ENCODE data around the gene ADCY2.

Gene ADCY2

GRCh38 chr5:7873216-7873615, 477.3 kb downstream of the ADCY2 start:
- Histone ChIP-seq H3K4me1 (ENCODE audit: low read depth, poor library complexity, severe bottlenecking) (peaks cover 63% of the 10 kb centered on the region), H4K20me1 (ENCODE audit: insufficient read depth) (peaks cover 46% of the 10 kb centered on the region), H3K4me3 (IDR thresholded peaks at IDR 0.05; ENCODE audit: insufficient read depth, low read depth, low read length) (no peak overlapping the region), H3K36me3 (ENCODE audit: insufficient read depth) (peaks cover 24% of the 10 kb centered on the region), H3K79me2 (ENCODE audit: insufficient read depth, low read depth) (peaks cover 97% of the 10 kb centered on the region), H3K27me3 (ENCODE audit: insufficient read depth, low read depth) (no peaks in the 10 kb centered on the region), H3K9ac (peak overlapping the region; percentile 25; the same call in 1 of the 2 replicates), H3K27ac (peak overlapping the region; percentile 76), H3K4me2 (peak overlapping the region; percentile 63), H2AFZ (ENCODE audit: low read depth) (no peak overlapping the region)
- TF ChIP-seq CTCF (conservative IDR thresholded peaks at IDR 0.05; ENCODE audit: low read depth, low read length) = no peak

GRCh38 chr5:7874639-7875038, 478.7 kb downstream of the ADCY2 start:
- H3K36me3 ChIP-seq (ENCODE audit: insufficient read depth) = peaks cover 31% of the 10 kb centered on the region
- no peak for TF ChIP-seq CTCF (conservative IDR thresholded peaks at IDR 0.05; ENCODE audit: low read depth, low read length)
- H3K4me1 ChIP-seq (ENCODE audit: low read depth, poor library complexity, severe bottlenecking) = peaks cover 77% of the 10 kb centered on the region
- H3K79me2 ChIP-seq (ENCODE audit: insufficient read depth, low read depth) = peaks cover 99% of the 10 kb centered on the region
- H3K9ac ChIP-seq = no peak overlapping the region
- no peaks in the 10 kb centered on the region for H3K27me3 ChIP-seq (ENCODE audit: insufficient read depth, low read depth)
- H2AFZ ChIP-seq (ENCODE audit: low read depth) = no peak overlapping the region
- peak overlapping the region; percentile 76; the same call in 1 of the 2 replicates for H3K27ac ChIP-seq
- peak overlapping the region; percentile 63 for H3K4me2 ChIP-seq
- H3K4me3 ChIP-seq (IDR thresholded peaks at IDR 0.05; ENCODE audit: insufficient read depth, low read depth, low read length) = no peak overlapping the region
- peaks cover 60% of the 10 kb centered on the region for H4K20me1 ChIP-seq (ENCODE audit: insufficient read depth)

GRCh38 chr5:7875151-7875550, 479.2 kb downstream of the ADCY2 start:
- no peak for TF ChIP-seq CTCF (conservative IDR thresholded peaks at IDR 0.05; ENCODE audit: low read depth, low read length)
- Histone ChIP-seq H3K27me3 (ENCODE audit: insufficient read depth, low read depth) (no peaks in the 10 kb centered on the region), H3K4me3 (IDR thresholded peaks at IDR 0.05; ENCODE audit: insufficient read depth, low read depth, low read length) (no peak overlapping the region), H2AFZ (ENCODE audit: low read depth) (no peak overlapping the region), H3K9ac (no peak overlapping the region), H3K4me2 (peak overlapping the region; percentile 63), H4K20me1 (ENCODE audit: insufficient read depth) (peaks cover 65% of the 10 kb centered on the region), H3K27ac (peak overlapping the region; percentile 76; the same call in 1 of the 2 replicates), H3K36me3 (ENCODE audit: insufficient read depth) (peaks cover 34% of the 10 kb centered on the region), H3K79me2 (ENCODE audit: insufficient read depth, low read depth) (peaks cover 99% of the 10 kb centered on the region), H3K4me1 (ENCODE audit: low read depth, poor library complexity, severe bottlenecking) (peaks cover 82% of the 10 kb centered on the region)

- TF ChIP-seq CTCF (conservative IDR thresholded peaks at IDR 0.05; ENCODE audit: low read depth, low read length) = no peak
- peaks cover 98% of the 10 kb centered on the region for H3K4me1 ChIP-seq (ENCODE audit: low read depth, poor library complexity, severe bottlenecking)
- H3K9ac ChIP-seq = no peak overlapping the region
- H3K36me3 ChIP-seq (ENCODE audit: insufficient read depth) = peaks cover 42% of the 10 kb centered on the region
- H3K4me3 ChIP-seq (IDR thresholded peaks at IDR 0.05; ENCODE audit: insufficient read depth, low read depth, low read length) = no peak overlapping the region
- no peak overlapping the region for H2AFZ ChIP-seq (ENCODE audit: low read depth)
- peak overlapping the region; percentile 39; the same call in 1 of the 2 replicates for H3K27ac ChIP-seq
- no peaks in the 10 kb centered on the region for H3K27me3 ChIP-seq (ENCODE audit: insufficient read depth, low read depth)
- peaks cover 100% of the 10 kb centered on the region for H3K79me2 ChIP-seq (ENCODE audit: insufficient read depth, low read depth)
- H4K20me1 ChIP-seq (ENCODE audit: insufficient read depth) = peaks cover 83% of the 10 kb centered on the region
- peak overlapping the region; percentile 63 for H3K4me2 ChIP-seq
These were observed 480.9 kb downstream of the ADCY2 start for GRCh38 chr5:7876867-7877266.

All from KMS-11 (cell line).